Posterior vena cava (tissue), 2 donors: Measurements from ENCODE around the gene COX10. TPM values are rescaled to one million over a fixed set of nuclear protein-coding genes. Genes with fewer than 3 reads are reported as not detected.

Experiments used
- DNase-seq: peaks from one replicate; pipeline ENCODE4 v3.0.0-alpha.2; 2020; ENCODE audit warnings: low spot score
- intact Hi-C, 2 donors: fragments of 100-400 bp; cut with DNase I; formaldehyde crosslinking; loops; one replicate each; pipeline versions ENCODE4 v1.14.1 to v1.14.2; 2022 to 2023
- total RNA-seq, 2 donors: library from RNA; stranded (reverse); fragmentation: NEBNext Ultra II Directional; extraction: Animal tissue kit (Norgen Biotek cat#: 25700); gene quantifications; one replicate each; pipeline ENCODE4 v1.2.1, GENCODE V29; 2021
- donor health status: DM: yes; HTN: yes; CAD: no.
- donor health status: DM: yes; HTN: yes; CAD: no.

COX10 gene
- total RNA-seq, 2 donors from 2014 or later: 11.7 to 16.2 TPM

DNA sequence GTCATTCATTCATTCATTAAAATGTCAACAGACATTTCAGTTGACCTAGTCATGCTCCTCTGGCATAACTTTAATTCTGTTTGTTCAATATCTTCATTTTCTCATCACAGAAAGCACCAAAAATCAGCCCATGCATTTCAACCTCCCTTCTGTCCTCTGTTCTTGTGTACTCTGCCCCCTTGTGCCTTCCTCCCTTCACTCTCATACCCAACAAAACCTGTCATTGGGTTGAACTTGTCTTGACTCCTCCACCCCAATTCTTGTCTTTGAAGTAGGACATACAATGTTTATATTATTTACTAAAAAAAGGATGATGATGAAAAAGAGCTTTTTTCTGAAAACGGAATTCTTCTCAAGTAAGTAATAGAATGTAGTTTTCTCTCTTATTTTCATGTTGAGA is 43.8 kb downstream of the COX10 start:
- no peak for DNase-seq
- intact Hi-C loops: no loop called here

DNA sequence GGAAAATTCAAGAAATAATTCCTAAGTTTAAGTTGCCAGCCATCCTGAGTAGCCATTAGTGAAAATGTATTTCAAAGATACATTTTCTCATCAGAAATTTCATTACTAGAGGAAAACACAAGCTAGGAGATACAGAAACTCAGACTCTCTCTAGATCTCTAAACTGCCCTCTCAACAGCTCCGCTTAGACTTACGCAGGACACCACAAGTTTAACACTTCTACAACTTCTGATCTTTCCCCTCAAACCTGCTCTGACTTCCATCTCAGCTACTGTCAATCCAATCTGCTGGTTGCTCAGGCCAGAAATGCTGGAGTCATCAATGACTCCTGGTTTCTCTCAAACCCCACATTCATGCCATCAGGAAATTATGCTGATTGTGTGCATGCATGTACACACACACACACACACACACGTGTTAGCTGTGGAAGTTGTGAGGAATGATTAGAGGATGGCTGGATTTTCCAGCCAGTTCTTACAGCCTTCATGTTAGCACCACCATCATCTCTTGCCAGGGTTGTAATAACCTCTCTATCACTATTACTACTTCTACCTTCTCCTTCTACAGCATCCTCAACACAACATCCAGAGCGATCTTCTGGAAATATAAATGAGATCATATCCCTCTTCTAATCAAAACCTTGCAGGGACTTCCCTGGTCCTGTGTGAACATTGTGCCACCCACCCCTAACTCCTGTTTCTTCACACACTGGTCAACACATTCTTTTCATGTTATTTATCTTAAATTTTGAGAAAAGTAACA is 47.1 kb downstream of the COX10 start:
- intact Hi-C loops: no loop called here

GRCh38 chr17:14118951-14119350 is 49.6 kb downstream of the COX10 start:
- no peak for DNase-seq
- intact Hi-C loops: no loop called here

More for the DNA sequence above, 47.1 kb downstream of the COX10 start:
- no peak for DNase-seq

GRCh38 chr17:14119546-14119945 is 50.2 kb downstream of the COX10 start:
- DNase-seq: no peak
- intact Hi-C loops: no loop called here

DNA sequence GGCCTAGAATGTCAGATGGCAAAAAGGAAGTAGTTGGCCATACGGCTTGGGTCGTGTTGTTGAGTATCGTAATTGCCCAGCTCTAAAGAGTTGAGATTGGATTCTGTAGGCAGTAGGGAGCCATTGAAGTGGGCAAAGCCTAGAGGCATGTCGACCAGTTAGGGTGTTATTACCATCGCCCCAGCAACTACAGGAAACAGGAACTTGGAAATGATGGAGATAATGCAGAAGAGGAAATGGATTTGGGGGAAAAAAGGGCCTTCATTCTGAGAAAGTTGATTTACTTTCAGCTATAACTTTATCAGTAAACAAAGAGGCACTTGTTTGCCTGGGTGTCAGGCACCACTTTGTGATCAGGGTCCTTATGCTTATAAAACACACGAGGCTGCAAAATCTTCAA is 52.6 kb downstream of the COX10 start:
- intact Hi-C loops: no loop called here
- DNase-seq: no peak

DNA sequence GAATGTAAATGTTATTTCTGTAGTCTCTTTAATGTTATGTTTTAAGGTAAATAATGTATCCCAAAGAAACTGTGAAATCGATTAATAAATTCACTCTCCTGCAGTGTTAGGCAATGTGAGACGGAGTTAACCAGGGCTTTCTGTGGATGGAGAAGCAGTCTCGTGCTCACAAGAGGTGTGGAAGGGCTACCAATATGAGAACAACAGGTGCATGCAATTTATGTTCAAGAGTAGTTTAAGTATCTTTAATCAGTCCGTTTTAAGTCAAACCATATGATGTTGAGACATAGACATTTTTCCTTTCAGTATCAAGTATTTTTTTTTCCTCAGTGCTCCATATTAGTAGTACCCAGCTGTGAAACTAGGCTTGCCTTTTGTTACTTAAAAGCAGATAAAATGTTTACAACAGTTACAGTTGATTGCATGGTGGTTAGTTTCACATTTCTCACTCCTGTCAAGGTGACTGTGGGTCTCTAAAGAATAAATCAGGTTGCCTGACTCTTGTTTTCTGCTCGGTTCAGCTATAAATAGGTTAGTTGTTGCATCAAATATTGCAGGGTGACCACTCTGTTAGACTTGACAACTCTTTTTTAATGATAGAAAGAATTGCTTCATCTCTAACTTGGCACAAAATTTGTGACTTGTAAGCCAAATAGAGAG is 54.4 kb downstream of the COX10 start:
- intact Hi-C loops: no loop called here
- DNase-seq: no peak

DNA sequence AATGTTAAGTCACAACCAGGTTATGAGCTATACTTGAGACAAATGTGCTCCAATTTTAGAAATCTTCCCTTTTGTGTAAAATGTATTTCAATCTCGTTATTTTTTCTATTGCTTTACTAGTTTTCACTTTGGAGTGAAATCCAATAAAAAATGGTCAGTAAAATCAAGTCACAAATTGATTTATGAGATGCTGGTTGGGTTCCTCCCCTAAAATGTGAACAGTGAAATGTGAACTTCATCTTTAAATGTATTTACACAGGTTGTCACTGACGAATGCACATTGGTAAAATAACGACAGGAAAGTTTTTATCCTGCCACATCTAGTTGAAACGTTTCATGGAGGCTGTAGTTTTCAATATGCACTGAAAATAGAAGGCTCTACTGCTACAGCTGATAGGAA is 55.5 kb downstream of the COX10 start:
- no peak for DNase-seq
- intact Hi-C loops: no loop called here

DNA sequence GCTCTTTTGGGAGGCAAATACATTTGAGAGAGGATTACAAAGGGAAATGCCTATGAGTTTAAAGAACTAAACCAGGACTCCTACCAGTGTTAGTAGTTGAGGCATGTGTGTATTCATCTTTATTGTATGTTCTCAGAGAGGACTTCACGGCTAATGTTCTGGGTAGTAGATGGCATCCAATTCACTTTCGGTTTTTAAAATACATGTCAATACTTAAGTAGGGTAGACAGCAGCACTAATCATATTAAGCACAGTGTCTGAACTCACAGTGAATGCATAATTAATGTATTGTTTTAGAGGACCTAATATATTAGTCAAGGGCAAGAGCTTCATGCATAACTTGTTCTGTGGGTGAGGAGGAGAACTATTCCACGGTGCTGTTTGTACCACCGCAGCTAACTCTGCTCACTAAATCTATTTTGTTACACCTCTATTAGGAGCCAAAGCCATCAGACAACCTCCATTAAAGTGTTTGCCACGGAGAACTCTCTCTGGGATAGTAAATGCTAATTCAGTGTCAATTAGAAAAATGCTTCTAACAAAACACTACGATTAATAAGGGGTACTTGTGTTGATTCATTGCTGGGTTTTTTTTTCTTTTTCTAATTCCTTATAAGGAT is 56.3 kb downstream of the COX10 start:
- intact Hi-C loops: no loop called here
- no peak for DNase-seq

- intact Hi-C loops: no loop called here
- no peak for DNase-seq
Measured at GRCh38 chr17:14133104-14133503, 63.8 kb downstream of the COX10 start.

DNA sequence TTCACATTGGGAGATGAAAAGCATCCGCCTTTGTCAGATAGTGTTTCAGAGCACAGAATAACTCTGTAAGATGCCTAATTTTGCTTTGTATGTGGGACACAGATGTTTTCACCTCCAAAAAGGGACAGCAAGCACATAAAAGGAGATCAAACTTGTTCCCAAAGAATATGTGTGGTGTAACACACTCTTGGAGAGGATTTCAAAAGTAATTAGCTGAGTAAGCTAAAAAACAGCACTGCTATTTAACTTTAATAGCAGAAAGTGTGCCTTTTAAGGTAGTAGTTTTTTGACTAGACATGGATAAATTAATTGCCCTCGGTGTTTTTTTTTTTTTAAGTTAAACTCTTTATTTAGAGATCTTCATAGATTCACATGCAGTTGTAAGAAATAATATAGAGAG is 65.2 kb downstream of the COX10 start:
- intact Hi-C loops: no loop called here
- DNase-seq: no peak

DNA sequence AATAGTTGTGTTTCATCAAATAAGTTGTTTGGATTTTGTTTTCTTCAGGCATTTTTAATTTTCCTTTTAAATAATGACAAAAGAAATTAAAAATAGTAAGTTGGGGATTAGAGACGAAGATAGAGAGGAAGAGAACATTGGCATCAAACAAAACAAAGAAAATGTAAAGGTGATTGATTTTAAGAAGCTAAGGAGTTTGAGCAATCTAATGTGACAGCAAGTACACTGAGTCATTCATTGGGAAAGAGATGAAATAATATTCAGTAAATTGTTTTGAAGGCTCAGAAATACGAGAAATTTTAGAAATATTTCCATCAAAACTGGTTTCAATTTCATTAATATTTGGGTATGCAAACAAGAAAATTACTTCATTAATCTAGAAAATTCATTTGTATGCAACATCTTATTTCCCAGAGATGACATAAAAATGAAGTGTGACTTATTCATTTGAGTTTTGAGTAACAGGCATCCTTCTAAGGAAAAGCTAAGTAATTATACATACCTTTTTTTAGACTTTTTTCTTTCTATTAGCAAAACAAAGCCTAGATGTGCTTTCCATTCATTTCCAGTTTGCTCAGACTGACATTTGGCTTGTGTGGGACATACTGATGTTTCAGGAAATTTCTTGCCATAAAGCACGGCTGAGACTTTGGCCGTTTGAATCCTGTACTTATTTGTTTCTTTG is 66.7 kb downstream of the COX10 start:
- intact Hi-C loops: no loop called here
- DNase-seq: no peak

DNA sequence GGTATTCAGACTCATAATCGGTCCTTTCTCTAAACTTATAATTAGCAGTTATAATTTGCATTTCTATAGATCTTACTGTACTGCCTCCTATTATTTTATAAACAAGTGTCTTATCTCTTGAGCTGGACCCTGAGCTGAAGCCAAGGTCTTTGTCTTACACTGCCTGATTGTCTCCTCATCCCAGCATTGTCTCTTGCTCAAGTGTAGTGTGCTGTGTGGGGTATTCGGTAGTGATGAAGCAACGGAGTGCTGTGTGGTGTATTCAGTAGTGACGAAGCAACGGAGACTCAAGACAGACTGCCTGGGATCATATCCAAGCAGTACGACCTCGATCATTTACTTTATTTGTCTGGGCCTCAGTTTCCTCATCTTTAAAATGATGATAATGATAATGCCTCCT is 69.3 kb downstream of the COX10 start:
- DNase-seq: no peak
- intact Hi-C loops: no loop called here

- intact Hi-C loops: no loop called here
- DNase-seq: no peak
Measured at GRCh38 chr17:14143688-14144087, 74.4 kb downstream of the COX10 start.

- DNase-seq: no peak
- intact Hi-C loops: no loop called here
Measured at GRCh38 chr17:14144508-14144907, 75.2 kb downstream of the COX10 start.

DNA sequence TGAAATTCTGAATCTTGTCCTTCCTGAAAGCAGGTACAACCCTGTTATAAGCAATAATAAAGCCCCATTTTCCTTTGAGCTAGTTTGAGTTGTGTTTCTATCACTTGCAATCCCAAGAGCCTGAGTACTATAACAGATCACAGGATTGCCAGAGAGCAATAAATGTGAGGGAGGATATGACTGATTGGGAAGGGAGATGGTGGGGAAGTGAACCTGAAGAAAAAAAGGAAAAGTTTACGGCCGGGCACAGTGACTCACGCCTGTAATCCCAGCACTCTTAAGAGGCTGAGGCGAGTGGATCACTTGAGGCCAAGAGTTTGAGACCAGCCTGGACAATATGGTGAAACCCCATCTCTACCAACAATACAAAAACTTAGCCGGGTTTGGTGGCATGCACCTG is 80.4 kb downstream of the COX10 start:
- DNase-seq: no peak

GRCh38 chr17:14150619-14151018 is 81.3 kb downstream of the COX10 start:
- DNase-seq: no peak
- intact Hi-C loops: no loop called here

More for the DNA sequence above, 80.4 kb downstream of the COX10 start:
- intact Hi-C loops: no loop called here

DNA sequence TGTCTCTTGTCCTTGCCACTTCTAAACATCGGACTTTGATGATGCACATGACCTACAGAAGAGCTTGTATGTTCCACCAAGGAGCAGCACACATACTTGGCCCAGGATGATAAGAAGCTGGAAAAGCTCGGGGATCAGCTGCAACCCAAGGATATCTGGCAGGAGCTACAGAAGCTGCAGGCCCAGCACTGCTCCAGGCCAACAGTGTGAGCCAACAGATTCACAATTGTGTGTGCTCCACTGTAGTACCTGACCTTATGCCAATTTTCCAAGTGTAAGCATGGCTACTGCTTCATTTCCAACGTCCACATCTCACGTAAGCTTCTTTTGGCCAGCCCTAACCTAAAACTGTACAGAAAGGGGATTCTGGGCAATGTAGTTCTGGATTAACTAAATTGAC is 83.4 kb downstream of the COX10 start:
- intact Hi-C loops: no loop called here
- DNase-seq: no peak

DNA sequence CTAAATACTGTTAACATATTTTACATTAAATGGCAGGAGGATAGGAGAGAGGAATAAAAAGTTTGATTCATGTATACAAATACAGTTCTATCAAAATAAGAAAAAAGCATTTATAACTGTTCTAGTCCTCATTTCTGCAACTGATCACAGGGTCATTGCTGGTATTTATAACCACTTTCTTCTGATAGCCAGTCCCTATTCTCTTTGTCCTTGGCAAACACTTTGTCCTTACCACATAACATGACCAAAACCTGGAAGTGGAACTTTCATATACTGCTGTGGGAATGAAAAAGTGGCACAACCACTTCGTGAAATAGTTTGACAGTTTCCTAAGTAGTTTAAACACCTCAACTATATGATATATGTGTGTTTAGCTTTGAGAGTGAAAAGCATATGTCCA is 84.1 kb downstream of the COX10 start:
- intact Hi-C loops: no loop called here

GRCh38 chr17:14156689-14157088 is 87.4 kb downstream of the COX10 start:
- intact Hi-C loops: no loop called here
- DNase-seq: no peak

More for the DNA sequence above, 84.1 kb downstream of the COX10 start:
- no peak for DNase-seq

DNA sequence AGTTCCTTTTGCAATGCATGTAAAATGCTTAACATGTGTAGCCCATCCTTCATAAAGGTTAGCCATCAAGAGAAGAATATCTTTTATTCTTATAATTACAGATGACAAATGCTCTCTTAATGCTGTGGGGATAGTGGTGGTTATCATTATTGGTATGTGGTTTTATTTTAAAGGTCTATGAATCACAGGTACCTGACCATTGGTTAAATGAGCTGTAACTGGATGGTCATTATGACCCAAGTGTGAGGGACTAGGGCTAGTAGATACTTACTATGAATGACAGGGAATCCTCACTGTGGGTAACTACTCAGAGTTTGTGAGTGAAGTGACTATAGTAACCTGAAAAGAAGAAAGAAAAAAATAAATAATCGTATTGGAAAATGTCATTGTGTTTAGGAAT is 88.5 kb downstream of the COX10 start:
- DNase-seq: no peak

More for the DNA sequence above, 88.5 kb downstream of the COX10 start:
- intact Hi-C loops: no loop called here
